Peyer's patch (tissue), 4 donors: ENCODE results near the gene C17orf50. TPM values are rescaled to one million over a fixed set of nuclear protein-coding genes. Genes with fewer than 3 reads are reported as not detected.

Experiments
- DNase-seq, 3 donors: peaks; one replicate each; pipeline ENCODE4 v3.0.0-alpha.2; 2017 to 2019
- H3K27ac ChIP-seq, 4 donors: fragments of 200-600 bp; sonication (generic); one replicate each; pipeline ENCODE4 v1.5.1; 2016 to 2019
- H3K27me3 ChIP-seq, 2 donors: fragments of 200-600 bp; sonication (generic); one replicate each; pipeline ENCODE4 v1.5.1; 2019
- H3K36me3 ChIP-seq, 3 donors: fragments of 200-600 bp; sonication (generic); one replicate each; pipeline ENCODE4 v1.5.1; 2016 to 2019
- H3K4me1 ChIP-seq, 4 donors: fragments of 200-600 bp; sonication (generic); one replicate each; pipeline ENCODE4 v1.5.1; 2016 to 2019
- H3K4me3 ChIP-seq, 4 donors: fragments of 200-600 bp; sonication (generic); 1 replicate in 3 of 4; 2 replicates in 1 of 4; pipeline ENCODE4 v1.5.1; 2016 to 2019; ENCODE audit warnings: mild to moderate bottlenecking in 1 of 4
- H3K9me3 ChIP-seq, 4 donors: fragments of 200-600 bp; sonication (generic); one replicate each; pipeline ENCODE4 v1.5.1; 2016 to 2019; ENCODE audit warnings: mild to moderate bottlenecking in 1 of 4
- POLR2A ChIP-seq, 2 donors: fragments of 450-650 bp; IDR thresholded peaks; one replicate each; pipeline ENCODE4 v1.5.1; 2017; ENCODE audit warnings: antibody characterized with exemption in 2 of 2, mild to moderate bottlenecking in 2 of 2, moderate library complexity in 2 of 2
- total RNA-seq, 4 donors: library from RNA; depleted of rRNA; stranded (reverse); fragments of >200 nt; gene quantifications; one replicate each; pipeline ENCODE4 v1.1.0, GENCODE V29; 2016
- TF ChIP-seq, protein P1 (sequence below), 6 experiments: fragments of 450-650 bp in 4 of 6; fragments of 200-600 bp in 2 of 6; sonication (generic) in 1 of 6; IDR thresholded peaks; one replicate each; pipeline ENCODE4 v1.5.1; 2017 to 2019; ENCODE audit warnings: antibody characterized with exemption in 6 of 6, mild to moderate bottlenecking in 3 of 6, moderate library complexity in 1 of 6

C17orf50 gene
- total RNA-seq, 4 donors from 2014 or later: not detected

- DNase-seq: no peak
- Histone ChIP-seq H3K27ac (no peak overlapping the region), H3K27me3 (no peaks in the 10 kb centered on the region), H3K9me3 (no peaks in the 10 kb centered on the region), H3K4me1 (no peaks in the 10 kb centered on the region), H3K4me3 (no peak overlapping the region), H3K36me3 (peaks cover 0 to 52% (median 0%) of the 10 kb centered on the region in 3 donors)
- TF ChIP-seq POLR2A (IDR thresholded peaks at IDR 0.05): no peak
- TF ChIP-seq, protein P1, sequence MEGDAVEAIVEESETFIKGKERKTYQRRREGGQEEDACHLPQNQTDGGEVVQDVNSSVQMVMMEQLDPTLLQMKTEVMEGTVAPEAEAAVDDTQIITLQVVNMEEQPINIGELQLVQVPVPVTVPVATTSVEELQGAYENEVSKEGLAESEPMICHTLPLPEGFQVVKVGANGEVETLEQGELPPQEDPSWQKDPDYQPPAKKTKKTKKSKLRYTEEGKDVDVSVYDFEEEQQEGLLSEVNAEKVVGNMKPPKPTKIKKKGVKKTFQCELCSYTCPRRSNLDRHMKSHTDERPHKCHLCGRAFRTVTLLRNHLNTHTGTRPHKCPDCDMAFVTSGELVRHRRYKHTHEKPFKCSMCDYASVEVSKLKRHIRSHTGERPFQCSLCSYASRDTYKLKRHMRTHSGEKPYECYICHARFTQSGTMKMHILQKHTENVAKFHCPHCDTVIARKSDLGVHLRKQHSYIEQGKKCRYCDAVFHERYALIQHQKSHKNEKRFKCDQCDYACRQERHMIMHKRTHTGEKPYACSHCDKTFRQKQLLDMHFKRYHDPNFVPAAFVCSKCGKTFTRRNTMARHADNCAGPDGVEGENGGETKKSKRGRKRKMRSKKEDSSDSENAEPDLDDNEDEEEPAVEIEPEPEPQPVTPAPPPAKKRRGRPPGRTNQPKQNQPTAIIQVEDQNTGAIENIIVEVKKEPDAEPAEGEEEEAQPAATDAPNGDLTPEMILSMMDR (IDR thresholded peaks at IDR 0.05): no peak
Measured at GRCh38 chr17:35716173-35716572, 44.5 kb upstream of the C17orf50 start.

GRCh38 chr17:35716897-35717465, 43.7 kb upstream of the C17orf50 start:
- no peak for TF ChIP-seq POLR2A (IDR thresholded peaks at IDR 0.05)
- TF ChIP-seq, protein P1 (IDR thresholded peaks at IDR 0.05): no peak
- DNase-seq: no peak
- H3K4me1 ChIP-seq: no peaks in the 10 kb centered on the region

DNA sequence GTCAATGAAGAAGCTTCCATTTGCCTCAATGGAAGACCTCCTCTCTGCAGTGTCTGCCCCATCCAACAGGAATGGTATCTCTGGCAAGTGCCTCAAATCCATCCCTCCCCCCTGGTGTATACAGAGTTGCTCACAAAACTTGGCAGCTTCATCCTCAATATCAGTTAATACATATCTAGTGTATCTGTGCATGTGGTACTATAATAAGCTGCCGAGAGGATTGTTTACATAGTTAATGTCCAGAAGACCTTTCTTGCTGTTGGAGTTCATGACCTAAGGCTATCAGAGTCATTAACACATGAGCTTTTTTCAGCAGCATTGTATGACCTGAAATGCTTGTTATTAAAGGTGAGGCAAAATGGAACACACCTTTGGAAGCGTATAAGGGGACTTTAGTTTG, 43.2 kb upstream of the C17orf50 start:
- Histone ChIP-seq H3K9me3 (no peaks in the 10 kb centered on the region), H3K4me1 (no peaks in the 10 kb centered on the region), H3K4me3 (no peak overlapping the region), H3K27me3 (no peaks in the 10 kb centered on the region), H3K36me3 (peaks cover 0 to 57% (median 0%) of the 10 kb centered on the region in 3 donors), H3K27ac (no peak overlapping the region)
- no peak for TF ChIP-seq POLR2A (IDR thresholded peaks at IDR 0.05)
- TF ChIP-seq, protein P1 (IDR thresholded peaks at IDR 0.05): no peak
- no peak for DNase-seq

More at GRCh38 chr17:35716897-35717465, 43.7 kb upstream of the C17orf50 start:
- Histone ChIP-seq H3K27ac (peak overlapping the region in 1 of 4 donors; percentile 22), H3K4me3 (no peak overlapping the region), H3K9me3 (no peaks in the 10 kb centered on the region), H3K27me3 (no peaks in the 10 kb centered on the region), H3K36me3 (peaks cover 0 to 54% (median 0%) of the 10 kb centered on the region in 3 donors)

GRCh38 chr17:35723735-35724134, 37.0 kb upstream of the C17orf50 start:
- Histone ChIP-seq H3K27me3 (no peaks in the 10 kb centered on the region), H3K27ac (no peak overlapping the region), H3K36me3 (peaks cover 0 to 65% (median 0%) of the 10 kb centered on the region in 3 donors), H3K4me3 (no peak overlapping the region), H3K4me1 (peaks cover 0 to 11% (median 0%) of the 10 kb centered on the region in 4 donors), H3K9me3 (no peaks in the 10 kb centered on the region)
- no peak for TF ChIP-seq POLR2A (IDR thresholded peaks at IDR 0.05)
- TF ChIP-seq, protein P1 (IDR thresholded peaks at IDR 0.05): no peak
- no peak for DNase-seq

- Histone ChIP-seq H3K36me3 (peaks cover 0 to 55% (median 0%) of the 10 kb centered on the region in 3 donors), H3K4me3 (no peak overlapping the region), H3K27me3 (no peaks in the 10 kb centered on the region), H3K9me3 (no peaks in the 10 kb centered on the region), H3K27ac (no peak overlapping the region), H3K4me1 (peaks cover 0 to 11% (median 0%) of the 10 kb centered on the region in 4 donors)
- TF ChIP-seq, protein P1 (IDR thresholded peaks at IDR 0.05): no peak
- TF ChIP-seq POLR2A (IDR thresholded peaks at IDR 0.05): no peak
- DNase-seq: no peak
Measured at GRCh38 chr17:35725058-35725457, 35.6 kb upstream of the C17orf50 start.
